Right forelimb (tissue), 1 donor: ENCODE data around the gene ATP13A3.
A peak's percentile ranks its signal among the peaks of the same experiment; 100 is the strongest.

Source experiments
- DNase-seq: peaks from one replicate; pipeline ENCODE4 v3.0.0-alpha.2; 2018

Gene ATP13A3

GRCh38 chr3:194390835-194391234 lies 96.0 kb downstream of the ATP13A3 start:
- no peak for DNase-seq

GRCh38 chr3:194389269-194389668 lies 97.5 kb downstream of the ATP13A3 start:
- DNase-seq, result no peak

DNA sequence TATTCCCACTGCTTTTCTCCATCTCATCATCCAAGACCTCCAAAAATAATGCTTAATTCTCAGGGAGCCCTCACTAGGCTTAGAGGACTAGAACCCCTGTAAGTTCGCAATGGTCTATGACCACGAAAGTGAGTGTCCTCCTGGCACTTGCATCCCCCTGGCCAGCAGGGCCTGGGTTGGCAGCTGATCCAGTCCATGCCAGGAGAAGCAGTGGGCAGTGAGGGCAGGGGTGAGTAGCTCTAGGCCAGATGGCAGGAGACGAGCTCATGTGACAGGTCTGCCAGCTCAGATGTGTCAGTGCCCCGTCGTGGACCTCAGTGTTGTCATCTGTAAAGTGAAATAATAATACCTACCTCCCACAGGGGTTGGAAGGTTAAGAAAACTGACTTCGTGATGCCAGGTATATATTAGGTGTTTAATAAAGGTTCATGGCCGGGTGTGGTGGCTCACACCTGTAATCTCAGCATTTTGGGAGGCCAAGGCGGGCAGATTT lies 98.8 kb downstream of the ATP13A3 start:
- no peak for DNase-seq

DNA sequence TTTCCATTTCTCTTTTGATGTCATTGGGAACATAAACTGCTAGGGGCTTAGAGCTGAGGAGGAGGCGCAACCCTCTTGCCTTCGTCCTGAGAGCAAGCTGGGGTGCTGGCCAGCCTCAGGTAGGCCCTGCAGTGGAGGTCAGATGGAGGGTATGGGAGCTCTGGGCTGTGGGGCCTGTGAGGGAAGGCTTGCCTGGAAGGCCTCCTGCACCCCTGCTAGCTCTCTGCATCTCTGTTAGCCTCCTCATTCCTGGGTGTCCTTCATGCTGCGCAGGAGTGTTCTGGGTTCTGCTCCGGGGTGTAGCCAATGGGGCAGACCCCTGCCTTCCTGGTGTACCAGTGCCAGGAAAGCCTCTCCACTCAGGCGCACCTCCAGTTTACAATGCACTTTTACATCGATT lies 99.5 kb downstream of the ATP13A3 start:
- no peak for DNase-seq

DNA sequence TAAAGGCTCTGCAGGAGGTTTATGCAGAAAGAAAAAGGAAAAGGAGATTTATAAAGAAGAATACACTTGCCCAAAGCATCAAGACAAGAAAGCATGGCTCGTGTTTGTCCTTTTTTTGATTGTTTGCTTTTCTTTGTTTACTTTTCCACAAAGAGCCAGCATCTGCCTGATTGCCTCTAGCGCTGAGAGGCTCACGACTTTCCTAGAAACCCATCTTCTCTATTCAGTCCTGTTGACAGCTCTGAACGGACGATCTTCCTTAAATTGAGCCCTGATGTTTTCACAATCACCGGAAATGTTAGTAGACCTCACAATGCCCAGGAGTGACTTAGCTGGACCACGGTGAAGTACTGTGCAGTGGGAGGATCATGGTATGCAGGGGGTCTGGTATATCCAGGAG lies 100.2 kb downstream of the ATP13A3 start:
- DNase-seq, result no peak

DNA sequence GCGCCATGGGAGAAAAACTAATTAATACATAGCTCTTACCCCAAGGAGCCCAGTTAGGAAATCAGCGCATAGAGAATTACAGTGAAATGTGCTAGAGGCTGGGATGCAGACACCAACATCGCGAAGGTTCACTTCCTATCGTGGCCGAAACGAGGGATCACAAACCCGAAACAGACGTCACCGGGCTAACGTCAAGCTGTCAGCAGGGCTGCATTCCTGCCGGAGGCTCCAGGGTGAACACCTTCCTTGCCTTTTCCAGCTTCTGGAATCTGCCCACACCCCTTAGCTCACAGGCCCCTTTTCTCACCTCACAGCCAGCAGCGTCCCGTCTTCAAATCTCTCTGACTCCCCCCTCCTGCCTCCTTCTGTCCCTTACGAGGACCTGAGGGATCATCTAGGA lies 100.7 kb downstream of the ATP13A3 start:
- DNase-seq, result no peak

GRCh38 chr3:194384569-194385001 lies 102.2 kb downstream of the ATP13A3 start:
- DNase-seq, result peak; percentile 34

- DNase-seq, result peak; percentile 37
These were observed 102.6 kb downstream of the ATP13A3 start for GRCh38 chr3:194384156-194384555.

GRCh38 chr3:194383276-194383940 lies 103.4 kb downstream of the ATP13A3 start:
- DNase-seq, result no peak

GRCh38 chr3:194382892-194383223 lies 103.9 kb downstream of the ATP13A3 start:
- DNase-seq, result no peak

DNA sequence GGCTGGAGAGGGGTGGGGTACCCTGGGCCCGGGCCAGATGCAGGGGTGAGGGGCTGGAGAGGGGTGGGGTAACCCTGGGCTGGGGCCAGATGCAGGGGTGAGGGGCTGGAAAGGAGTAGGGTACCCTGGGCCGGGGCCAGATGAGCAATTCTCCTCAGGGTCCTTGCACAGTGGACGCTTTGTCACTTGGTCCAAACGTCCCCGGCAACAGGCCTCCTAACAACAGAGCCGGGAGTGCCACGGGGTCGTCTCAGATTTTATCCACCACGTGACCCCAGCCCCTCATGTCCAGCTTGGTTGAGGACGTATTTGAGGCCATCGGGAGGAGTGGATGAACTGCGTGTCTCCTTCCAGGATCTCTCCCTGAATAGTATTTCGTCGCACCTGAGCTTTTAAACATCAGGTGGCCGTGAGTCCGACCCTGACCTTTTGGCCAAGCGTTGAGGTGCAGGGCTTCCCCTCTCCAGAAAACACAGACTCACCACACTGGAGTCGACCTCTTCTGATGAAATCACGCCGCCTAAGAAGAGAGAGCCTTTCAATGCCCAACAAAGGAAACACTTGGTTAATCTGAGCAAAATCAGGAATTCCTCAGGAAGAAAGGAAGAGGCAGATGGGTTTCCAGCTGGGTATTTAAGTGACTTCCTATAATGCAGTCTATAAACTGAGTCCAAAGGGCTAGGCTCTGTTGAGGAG lies 104.5 kb downstream of the ATP13A3 start:
- peak; percentile 34 for DNase-seq

DNA sequence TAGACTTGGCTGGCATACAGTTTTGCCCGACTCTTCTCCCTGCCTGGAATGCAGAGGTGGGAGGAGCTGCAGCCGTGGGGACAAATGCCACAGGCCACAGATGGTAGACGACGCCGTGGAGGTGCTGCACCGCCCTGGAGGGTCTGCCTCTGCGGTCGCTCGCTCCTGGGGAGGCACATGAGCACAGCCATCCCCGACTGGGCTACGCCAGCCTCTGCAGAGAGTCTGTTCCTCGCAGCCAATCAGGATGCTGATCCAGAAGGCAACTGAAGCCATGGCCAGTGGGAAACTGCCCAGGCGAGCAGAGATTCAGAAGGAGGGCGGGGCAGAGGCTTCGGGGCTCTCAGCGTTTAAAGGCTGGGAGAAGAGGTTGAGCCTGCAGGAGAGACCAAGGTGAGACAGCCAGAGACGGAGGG lies 105.3 kb downstream of the ATP13A3 start:
- no peak for DNase-seq

GRCh38 chr3:194380326-194380725 lies 106.5 kb downstream of the ATP13A3 start:
- no peak for DNase-seq

GRCh38 chr3:194379651-194380050 lies 107.2 kb downstream of the ATP13A3 start:
- DNase-seq, result no peak

DNA sequence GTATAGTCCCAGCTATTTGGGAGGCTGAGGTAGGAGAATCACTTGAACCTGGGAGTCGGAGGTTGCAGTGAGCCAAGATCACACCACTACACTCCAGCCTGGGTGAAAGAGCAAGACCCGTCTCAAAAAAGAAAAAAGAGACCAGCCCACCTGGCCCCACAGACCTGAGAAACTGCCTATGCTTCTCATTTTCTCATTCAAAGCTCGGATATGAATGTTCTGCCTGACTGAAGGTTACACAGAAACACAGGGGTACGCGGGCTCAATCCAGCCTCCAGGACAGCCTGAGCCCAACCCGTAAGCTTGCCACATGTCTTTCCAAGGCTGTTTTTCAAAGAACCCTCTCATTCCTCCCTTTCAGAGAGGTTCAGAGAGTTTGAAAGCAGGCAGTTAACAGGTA lies 107.6 kb downstream of the ATP13A3 start:
- DNase-seq, result no peak

DNA sequence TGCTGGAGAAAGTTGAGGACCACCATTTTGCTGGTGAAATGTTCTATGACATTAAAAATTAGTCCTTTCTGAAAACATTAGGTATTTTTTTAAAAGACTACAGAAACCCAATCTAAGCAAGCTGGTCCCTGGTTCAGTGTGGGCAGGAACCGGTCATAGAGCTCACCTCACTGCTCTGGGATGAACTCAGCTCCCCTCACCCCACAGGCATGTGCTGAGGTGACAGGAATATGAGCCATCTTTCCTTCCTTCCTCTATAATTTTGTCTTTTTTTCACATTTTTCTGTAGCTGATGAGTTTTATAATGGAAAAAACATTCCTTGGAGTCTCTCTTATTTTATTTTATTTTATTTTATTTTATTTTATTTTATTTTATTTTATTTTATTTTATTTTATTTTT lies 109.1 kb downstream of the ATP13A3 start:
- no peak for DNase-seq

GRCh38 chr3:194376241-194376560 lies 110.6 kb downstream of the ATP13A3 start:
- no peak for DNase-seq

DNA sequence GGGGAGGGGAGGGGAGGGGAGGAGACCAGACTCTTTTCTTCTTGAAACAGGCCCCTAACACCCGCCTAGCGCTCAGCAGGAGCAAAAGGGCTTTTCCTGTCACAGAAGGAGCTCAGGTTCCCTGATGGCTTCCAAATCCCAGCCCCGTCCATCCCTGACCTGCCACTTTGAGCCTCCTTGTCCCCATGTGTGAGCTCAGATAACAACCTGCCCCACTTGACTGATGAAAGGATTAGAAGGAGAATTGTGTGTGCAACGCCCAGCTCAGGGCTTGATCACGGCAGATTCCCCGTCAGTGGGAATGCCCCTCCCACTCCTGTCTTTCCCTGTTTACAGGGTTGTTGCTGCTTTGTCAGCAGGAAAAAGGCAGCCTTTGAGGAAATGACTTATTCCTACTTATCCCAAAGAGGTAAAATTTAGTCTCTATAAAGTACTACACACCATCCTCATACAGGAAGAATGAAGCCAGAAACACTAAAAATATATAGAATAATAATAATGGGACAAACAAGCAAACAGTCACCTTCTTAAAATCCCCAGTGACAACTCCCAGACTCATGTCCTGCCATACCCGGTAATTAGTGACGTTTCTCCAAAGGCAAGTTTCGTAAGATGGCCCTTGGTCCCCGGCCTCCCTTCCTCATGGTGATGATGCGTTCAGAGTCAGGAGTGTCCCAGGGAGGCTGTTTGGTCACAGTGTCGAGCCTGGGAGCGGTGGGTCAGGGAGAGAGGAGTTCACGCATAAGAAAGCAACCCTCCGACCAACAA lies 111.1 kb downstream of the ATP13A3 start:
- DNase-seq, result no peak

GRCh38 chr3:194374935-194375334 lies 111.9 kb downstream of the ATP13A3 start:
- no peak for DNase-seq

- DNase-seq, result no peak
These were observed 112.9 kb downstream of the ATP13A3 start for GRCh38 chr3:194373899-194374298.

- DNase-seq, result no peak
These were observed 113.8 kb downstream of the ATP13A3 start for GRCh38 chr3:194373028-194373427.

GRCh38 chr3:194370753-194371152 lies 116.0 kb downstream of the ATP13A3 start:
- DNase-seq, result no peak

DNA sequence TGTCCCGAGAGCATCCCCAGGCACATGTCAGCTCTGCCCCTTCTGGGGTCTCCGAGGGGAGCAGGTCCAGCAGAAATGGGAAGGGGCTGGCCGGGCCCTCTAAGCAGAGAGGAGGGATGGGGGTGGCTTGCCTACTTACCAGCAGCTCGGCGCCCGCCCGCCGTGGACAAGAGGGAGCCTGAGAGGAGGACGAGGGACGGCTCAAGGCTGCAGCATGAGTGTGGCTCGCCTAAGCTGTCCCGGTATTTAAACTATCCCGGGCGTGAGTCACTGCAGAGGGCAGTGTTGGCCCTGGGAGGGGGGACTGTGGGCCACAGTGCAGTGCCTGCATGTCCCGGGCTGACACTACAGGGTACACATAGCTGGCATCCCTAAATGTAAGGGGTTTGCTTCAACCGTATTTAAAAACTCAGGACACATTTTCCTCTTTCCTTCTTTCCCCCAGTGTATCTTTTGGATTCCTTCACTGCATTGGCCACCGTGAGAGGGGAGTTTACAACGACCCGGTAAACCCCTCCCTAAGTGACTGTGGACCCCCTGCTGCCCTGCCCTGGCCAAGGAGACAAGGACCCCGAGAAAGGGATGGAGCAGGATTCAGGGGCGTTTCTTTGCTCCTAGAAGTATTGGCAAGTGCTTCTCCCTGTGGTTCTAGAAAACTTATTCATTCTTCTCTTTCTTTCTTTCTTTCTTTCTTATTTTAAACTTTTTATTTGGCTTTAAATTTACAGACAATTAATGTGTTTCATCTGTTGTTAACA lies 117.1 kb downstream of the ATP13A3 start, which contains the start of gene LRRC15:
Gene LRRC15, minus strand, starts transcription at position 222 of the 758 bp plus-strand sequence. CDS start 8,700 bp downstream, outside the sequence.
- DNase-seq, result no peak
